DMS 273 treated with DMSO at 0.1 percent for 48 hours (cell line): ENCODE measurements around the gene APBB3.

ENCODE experiments used
- DNase-seq: peaks from one replicate; lab custom pipeline; 2025; lab: John Stamatoyannopoulos, UW

Gene APBB3

GRCh38 chr5:140575309-140575708 lies 10.9 kb upstream of the APBB3 start:
- no peak for DNase-seq

- DNase-seq = no peak
Measured at GRCh38 chr5:140574165-140574564, 9.8 kb upstream of the APBB3 start.

GRCh38 chr5:140573683-140574082 lies 9.3 kb upstream of the APBB3 start:
- no peak for DNase-seq

GRCh38 chr5:140571105-140571504 lies 6.7 kb upstream of the APBB3 start:
- DNase-seq = no peak

GRCh38 chr5:140570488-140570887 lies 6.1 kb upstream of the APBB3 start:
- DNase-seq = no peak

GRCh38 chr5:140570058-140570457 lies 5.7 kb upstream of the APBB3 start:
- DNase-seq = no peak

GRCh38 chr5:140569197-140569596 lies 4.8 kb upstream of the APBB3 start:
- DNase-seq = no peak

GRCh38 chr5:140568443-140569063 lies 4.2 kb upstream of the APBB3 start:
- no peak for DNase-seq

GRCh38 chr5:140567871-140568270 lies 3.5 kb upstream of the APBB3 start:
- DNase-seq = no peak

GRCh38 chr5:140567136-140567818 lies 2.9 kb upstream of the APBB3 start:
- no peak for DNase-seq

GRCh38 chr5:140566665-140567064 lies 2.3 kb upstream of the APBB3 start:
- DNase-seq = no peak

GRCh38 chr5:140565780-140566095 lies 1.3 kb upstream of the APBB3 start:
- DNase-seq = no peak

GRCh38 chr5:140565024-140565779 lies 804 bp upstream of the APBB3 start:
- DNase-seq = no peak

GRCh38 chr5:140563596-140563995 lies 802 bp downstream of the APBB3 start:
- DNase-seq = no peak

- peak; percentile 15 for DNase-seq
Measured at GRCh38 chr5:140561753-140562523, 2.5 kb downstream of the APBB3 start.

- DNase-seq = no peak
Measured at GRCh38 chr5:140560227-140560626, 4.2 kb downstream of the APBB3 start.

GRCh38 chr5:140558542-140558941 lies 5.9 kb downstream of the APBB3 start:
- DNase-seq = no peak

GRCh38 chr5:140557965-140558364 lies 6.4 kb downstream of the APBB3 start:
- DNase-seq = no peak

GRCh38 chr5:140557136-140557805 lies 7.1 kb downstream of the APBB3 start, which contains the start of gene SRA1:
SRA1 (minus strand) TSS chr5:140557473; CDS start chr5:140557452, 21 bp downstream.
- DNase-seq = peak; percentile 76

- DNase-seq = no peak
Measured at GRCh38 chr5:140556438-140556837, 8.0 kb downstream of the APBB3 start.

- no peak for DNase-seq
Measured at GRCh38 chr5:140555747-140556312, 8.6 kb downstream of the APBB3 start.

GRCh38 chr5:140554454-140554853 lies 9.9 kb downstream of the APBB3 start:
- DNase-seq = no peak
